ENCODE measurements around the gene PLIN5.

DNA sequence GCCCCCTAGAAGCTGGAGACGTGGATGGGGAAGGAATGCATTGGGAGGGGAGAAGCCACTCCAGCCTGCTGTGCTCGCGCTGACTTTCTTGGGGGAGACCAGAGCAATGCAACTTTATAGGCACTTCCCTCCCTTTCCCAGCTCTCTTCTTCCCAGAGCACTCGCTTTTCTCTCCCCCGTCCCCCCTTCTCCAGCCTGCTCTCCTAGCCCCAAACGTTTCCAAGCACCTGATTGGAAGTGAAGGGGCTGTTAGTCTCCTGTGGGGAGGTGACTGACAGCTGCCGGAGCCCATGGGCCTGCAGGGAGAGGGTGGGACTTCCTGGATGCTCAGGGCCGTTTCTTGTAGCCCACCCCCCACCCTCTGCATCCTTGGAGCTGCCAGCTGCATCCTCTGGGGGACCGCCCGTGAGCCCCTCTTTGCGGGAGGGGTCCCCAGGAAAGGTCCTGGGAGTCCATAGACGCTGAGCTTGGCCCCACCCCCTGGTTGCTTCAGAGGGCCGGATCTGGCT, 60.5 kb downstream of the PLIN5 start:
- TF ChIP-seq, protein P1, sequence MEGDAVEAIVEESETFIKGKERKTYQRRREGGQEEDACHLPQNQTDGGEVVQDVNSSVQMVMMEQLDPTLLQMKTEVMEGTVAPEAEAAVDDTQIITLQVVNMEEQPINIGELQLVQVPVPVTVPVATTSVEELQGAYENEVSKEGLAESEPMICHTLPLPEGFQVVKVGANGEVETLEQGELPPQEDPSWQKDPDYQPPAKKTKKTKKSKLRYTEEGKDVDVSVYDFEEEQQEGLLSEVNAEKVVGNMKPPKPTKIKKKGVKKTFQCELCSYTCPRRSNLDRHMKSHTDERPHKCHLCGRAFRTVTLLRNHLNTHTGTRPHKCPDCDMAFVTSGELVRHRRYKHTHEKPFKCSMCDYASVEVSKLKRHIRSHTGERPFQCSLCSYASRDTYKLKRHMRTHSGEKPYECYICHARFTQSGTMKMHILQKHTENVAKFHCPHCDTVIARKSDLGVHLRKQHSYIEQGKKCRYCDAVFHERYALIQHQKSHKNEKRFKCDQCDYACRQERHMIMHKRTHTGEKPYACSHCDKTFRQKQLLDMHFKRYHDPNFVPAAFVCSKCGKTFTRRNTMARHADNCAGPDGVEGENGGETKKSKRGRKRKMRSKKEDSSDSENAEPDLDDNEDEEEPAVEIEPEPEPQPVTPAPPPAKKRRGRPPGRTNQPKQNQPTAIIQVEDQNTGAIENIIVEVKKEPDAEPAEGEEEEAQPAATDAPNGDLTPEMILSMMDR (conservative IDR thresholded peaks at IDR 0.05 in 1 of 2, IDR thresholded peaks at IDR 0.05 in 1 of 2; ENCODE audit: low read depth in 1 of 2, low read length in 2 of 2): no peak
- no peak for TF ChIP-seq EZH2 (IDR thresholded peaks at IDR 0.05; ENCODE audit: low read length, missing control alignments)
